Measurements from ENCODE around the gene SIRPD.
A peak's percentile ranks its signal among the peaks of the same experiment; 100 is the strongest.

The SIRPD gene

DNA sequence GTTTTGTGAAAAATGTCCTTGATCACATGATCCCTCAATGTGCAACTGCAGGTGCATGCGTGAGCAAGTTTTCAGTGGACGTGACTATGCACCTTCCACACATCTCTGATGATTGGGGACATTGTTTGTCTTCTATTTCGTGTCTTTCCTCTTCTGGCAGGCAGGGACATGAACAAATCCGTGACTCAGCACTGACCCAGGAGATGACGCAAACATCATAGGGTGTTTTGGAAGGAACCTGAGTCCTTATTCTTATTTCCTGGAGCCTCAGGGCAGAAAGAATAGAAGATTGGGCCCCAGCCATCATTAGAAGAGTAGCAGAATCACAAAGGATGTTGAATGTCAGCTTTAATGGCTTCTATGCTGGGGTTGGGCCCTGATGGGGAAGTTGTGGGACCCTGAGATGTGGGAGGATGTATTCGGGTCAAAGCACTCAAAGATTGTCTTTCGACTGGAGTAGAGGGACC lies 11.9 kb upstream of the SIRPD start:
- no peaks in the 10 kb centered on the region for H3K36me3 ChIP-seq (ENCODE audit: insufficient read depth, low read length)
- no peaks in the 10 kb centered on the region for H3K79me2 ChIP-seq (ENCODE audit: control insufficient read depth, insufficient read depth, low read length, unreplicated experiment)
- H3K4me1 ChIP-seq (ENCODE audit: control insufficient read depth, insufficient read depth, low read length, unreplicated experiment): peaks cover 27% of the 10 kb centered on the region
- H3K4me3 ChIP-seq (ENCODE audit: low read depth, low read length): no peak overlapping the region
- H2AFZ ChIP-seq (ENCODE audit: low read length, unreplicated experiment): no peak overlapping the region
- peak overlapping the region; percentile 34; the same call in 1 of the 2 replicates for H3K27ac ChIP-seq (ENCODE audit: low read depth, low read length)
- no peaks in the 10 kb centered on the region for H3K27me3 ChIP-seq (ENCODE audit: insufficient read depth, low read length)

DNA sequence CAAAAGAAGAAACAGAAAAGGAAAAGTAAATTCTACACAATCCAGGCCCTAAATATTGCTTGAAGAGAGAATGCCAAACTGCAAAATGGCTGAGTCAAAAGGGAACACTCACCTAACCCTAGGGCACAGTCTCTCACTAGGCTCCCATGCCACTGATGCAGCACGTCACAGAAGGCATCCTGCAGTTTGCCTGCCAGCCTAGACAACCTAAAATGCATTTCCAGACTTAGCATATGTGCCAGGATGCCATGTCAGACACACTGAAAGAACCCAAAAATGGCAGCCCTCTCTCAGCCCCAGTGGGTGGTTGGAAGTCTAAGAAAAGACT lies 10.6 kb upstream of the SIRPD start:
- H3K36me3 ChIP-seq (ENCODE audit: insufficient read depth, low read length): no peaks in the 10 kb centered on the region
- no peaks in the 10 kb centered on the region for H3K79me2 ChIP-seq (ENCODE audit: control insufficient read depth, insufficient read depth, low read length, unreplicated experiment)
- H3K27ac ChIP-seq (ENCODE audit: low read depth, low read length): peak overlapping the region; percentile 39; the same call in 1 of the 2 replicates
- H3K4me1 ChIP-seq (ENCODE audit: control insufficient read depth, insufficient read depth, low read length, unreplicated experiment): peaks cover 27% of the 10 kb centered on the region
- H3K27me3 ChIP-seq (ENCODE audit: insufficient read depth, low read length): no peaks in the 10 kb centered on the region
- no peak overlapping the region for H2AFZ ChIP-seq (ENCODE audit: low read length, unreplicated experiment)
- no peak overlapping the region for H3K4me3 ChIP-seq (ENCODE audit: low read depth, low read length)

DNA sequence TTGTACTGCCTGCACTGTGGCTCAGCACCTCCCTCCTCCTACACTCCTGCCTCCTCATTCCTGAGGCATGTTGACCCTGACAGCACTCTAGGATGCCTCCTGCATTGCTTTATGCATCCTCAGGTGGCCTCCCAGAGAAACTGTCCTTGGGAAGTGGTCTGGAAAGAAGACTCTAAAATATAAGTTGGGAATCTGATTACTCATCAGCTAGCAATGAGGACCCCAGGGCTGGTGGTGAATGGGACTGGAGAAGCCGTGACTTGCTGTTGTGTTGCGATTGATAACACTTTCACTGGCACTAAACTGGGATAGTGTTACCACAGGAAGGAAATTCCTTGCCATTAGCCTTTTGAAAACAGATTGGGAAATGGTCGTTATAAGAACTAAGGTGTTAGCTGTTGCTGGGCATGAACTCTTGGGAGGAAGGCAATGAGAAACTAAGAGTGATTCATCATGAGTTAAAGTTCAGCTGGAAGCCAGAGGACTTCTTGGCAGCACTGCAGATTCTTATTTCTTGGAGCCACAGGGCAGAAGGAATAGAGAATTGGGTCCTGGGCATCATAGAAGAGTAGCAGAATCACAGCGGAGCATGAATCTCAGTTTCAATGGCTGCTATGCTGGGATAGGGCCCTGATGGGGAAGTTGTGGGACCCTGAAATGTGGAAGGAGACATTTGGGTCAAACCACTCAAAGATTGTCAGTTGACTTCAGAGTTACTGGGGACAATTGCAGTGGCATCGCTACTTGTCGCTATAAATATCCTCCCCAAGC lies 10.1 kb upstream of the SIRPD start:
- Histone ChIP-seq H3K36me3 (ENCODE audit: insufficient read depth, low read length) (no peaks in the 10 kb centered on the region), H3K4me3 (ENCODE audit: low read depth, low read length) (0 out of 2 replicates have a peak overlapping the region, but pooled peaks have one; percentile 0), H3K4me1 (ENCODE audit: control insufficient read depth, insufficient read depth, low read length, unreplicated experiment) (peaks cover 27% of the 10 kb centered on the region), H3K79me2 (ENCODE audit: control insufficient read depth, insufficient read depth, low read length, unreplicated experiment) (no peaks in the 10 kb centered on the region), H3K27me3 (ENCODE audit: insufficient read depth, low read length) (peaks cover 5% of the 10 kb centered on the region), H2AFZ (ENCODE audit: low read length, unreplicated experiment) (no peak overlapping the region), H3K27ac (ENCODE audit: low read depth, low read length) (peak overlapping the region; percentile 39)

DNA sequence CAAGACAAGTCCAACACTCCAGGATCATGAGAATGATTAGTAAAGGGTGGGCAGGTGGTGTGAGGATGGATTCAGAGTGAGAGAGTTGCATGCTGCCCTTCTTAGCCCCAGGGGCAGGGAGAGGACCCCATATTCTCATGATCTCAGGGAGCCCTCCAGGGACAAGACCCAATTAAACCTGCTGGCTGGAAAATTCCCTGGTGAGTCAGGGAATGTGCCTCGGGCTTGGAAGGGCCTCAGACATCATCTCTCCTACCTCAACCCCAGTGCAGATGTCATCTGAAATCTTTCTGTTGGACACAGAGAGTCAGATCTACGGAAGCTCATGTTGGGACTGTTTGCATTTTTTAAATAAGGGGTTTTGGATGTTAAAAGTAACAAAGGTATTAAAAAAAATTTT lies 9.2 kb upstream of the SIRPD start:
- no peaks in the 10 kb centered on the region for H3K36me3 ChIP-seq (ENCODE audit: insufficient read depth, low read length)
- no peak overlapping the region for H2AFZ ChIP-seq (ENCODE audit: low read length, unreplicated experiment)
- H3K27me3 ChIP-seq (ENCODE audit: insufficient read depth, low read length): peaks cover 12% of the 10 kb centered on the region
- peaks cover 27% of the 10 kb centered on the region for H3K4me1 ChIP-seq (ENCODE audit: control insufficient read depth, insufficient read depth, low read length, unreplicated experiment)
- no peaks in the 10 kb centered on the region for H3K79me2 ChIP-seq (ENCODE audit: control insufficient read depth, insufficient read depth, low read length, unreplicated experiment)
- H3K4me3 ChIP-seq (ENCODE audit: low read depth, low read length): no peak overlapping the region
- no peak overlapping the region for H3K27ac ChIP-seq (ENCODE audit: low read depth, low read length)

DNA sequence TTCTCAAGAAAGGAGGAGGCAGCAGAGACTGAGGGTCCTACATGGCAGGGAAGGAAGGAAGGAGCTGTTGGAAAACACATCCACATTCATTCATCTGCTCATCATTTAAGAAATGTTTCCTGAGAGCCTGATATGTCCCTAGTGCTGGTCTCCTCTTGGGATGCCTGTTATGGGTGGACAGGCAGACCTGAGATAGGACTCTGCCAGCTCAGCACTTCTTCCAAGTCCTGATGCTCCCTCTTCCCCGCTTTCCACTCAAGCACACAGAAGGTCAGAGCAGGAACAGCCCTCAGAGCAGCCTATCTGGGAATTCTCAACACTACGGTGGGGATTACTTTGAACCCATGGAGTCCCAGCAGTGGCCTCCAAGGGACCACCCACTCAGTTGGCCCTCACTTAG lies 8.0 kb upstream of the SIRPD start:
- Histone ChIP-seq H3K27me3 (ENCODE audit: insufficient read depth, low read length) (peaks cover 20% of the 10 kb centered on the region), H3K36me3 (ENCODE audit: insufficient read depth, low read length) (no peaks in the 10 kb centered on the region), H2AFZ (ENCODE audit: low read length, unreplicated experiment) (no peak overlapping the region), H3K27ac (ENCODE audit: low read depth, low read length) (no peak overlapping the region), H3K4me3 (ENCODE audit: low read depth, low read length) (no peak overlapping the region), H3K79me2 (ENCODE audit: control insufficient read depth, insufficient read depth, low read length, unreplicated experiment) (no peaks in the 10 kb centered on the region), H3K4me1 (ENCODE audit: control insufficient read depth, insufficient read depth, low read length, unreplicated experiment) (peaks cover 27% of the 10 kb centered on the region)

DNA sequence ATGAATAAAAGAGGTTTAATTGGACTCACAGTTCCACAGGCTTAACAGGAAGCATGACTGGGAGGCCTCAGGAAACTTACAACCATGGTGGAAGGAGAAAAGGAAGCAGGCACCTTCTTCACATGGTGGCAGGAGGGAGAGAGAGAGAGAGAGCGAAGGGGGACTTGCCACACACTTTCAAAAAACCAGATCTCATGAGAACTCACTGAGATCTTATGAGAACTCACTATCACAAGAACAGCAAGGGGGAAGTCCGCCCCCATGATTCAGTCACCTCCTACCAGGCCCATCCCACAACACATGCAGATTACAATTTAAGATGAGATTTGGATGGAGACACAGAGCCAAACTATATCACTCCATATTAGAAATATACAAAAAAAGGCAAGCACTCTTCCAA lies 6.1 kb upstream of the SIRPD start:
- no peak overlapping the region for H3K27ac ChIP-seq (ENCODE audit: low read depth, low read length)
- H3K36me3 ChIP-seq (ENCODE audit: insufficient read depth, low read length): no peaks in the 10 kb centered on the region
- H3K27me3 ChIP-seq (ENCODE audit: insufficient read depth, low read length): peaks cover 23% of the 10 kb centered on the region
- no peak overlapping the region for H2AFZ ChIP-seq (ENCODE audit: low read length, unreplicated experiment)
- no peaks in the 10 kb centered on the region for H3K79me2 ChIP-seq (ENCODE audit: control insufficient read depth, insufficient read depth, low read length, unreplicated experiment)
- peaks cover 20% of the 10 kb centered on the region for H3K4me1 ChIP-seq (ENCODE audit: control insufficient read depth, insufficient read depth, low read length, unreplicated experiment)
- no peak overlapping the region for H3K4me3 ChIP-seq (ENCODE audit: low read depth, low read length)

DNA sequence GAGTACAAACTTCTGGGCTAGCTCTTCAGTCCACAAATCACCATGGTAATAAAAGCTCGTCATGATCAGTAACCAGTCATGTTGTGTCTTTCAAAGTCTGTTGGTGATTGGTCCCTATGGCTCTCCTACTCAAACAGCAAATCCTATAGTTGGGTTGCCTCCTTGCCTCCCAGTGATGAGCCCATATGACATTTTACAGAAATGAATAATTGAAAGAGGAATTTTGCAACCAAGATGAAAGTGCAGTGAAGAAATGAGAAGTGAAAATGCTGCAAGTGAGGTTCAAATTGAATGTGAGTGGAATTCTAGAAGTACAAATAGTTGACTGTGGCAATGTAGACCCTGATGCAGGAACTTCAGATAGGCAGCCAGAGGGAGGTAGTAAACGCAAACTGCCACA lies 5.1 kb upstream of the SIRPD start:
- Histone ChIP-seq H3K36me3 (ENCODE audit: insufficient read depth, low read length) (no peaks in the 10 kb centered on the region), H3K4me1 (ENCODE audit: control insufficient read depth, insufficient read depth, low read length, unreplicated experiment) (peaks cover 11% of the 10 kb centered on the region), H3K79me2 (ENCODE audit: control insufficient read depth, insufficient read depth, low read length, unreplicated experiment) (no peaks in the 10 kb centered on the region), H3K27me3 (ENCODE audit: insufficient read depth, low read length) (peaks cover 31% of the 10 kb centered on the region), H3K27ac (ENCODE audit: low read depth, low read length) (no peak overlapping the region), H3K4me3 (ENCODE audit: low read depth, low read length) (no peak overlapping the region), H2AFZ (ENCODE audit: low read length, unreplicated experiment) (no peak overlapping the region)

DNA sequence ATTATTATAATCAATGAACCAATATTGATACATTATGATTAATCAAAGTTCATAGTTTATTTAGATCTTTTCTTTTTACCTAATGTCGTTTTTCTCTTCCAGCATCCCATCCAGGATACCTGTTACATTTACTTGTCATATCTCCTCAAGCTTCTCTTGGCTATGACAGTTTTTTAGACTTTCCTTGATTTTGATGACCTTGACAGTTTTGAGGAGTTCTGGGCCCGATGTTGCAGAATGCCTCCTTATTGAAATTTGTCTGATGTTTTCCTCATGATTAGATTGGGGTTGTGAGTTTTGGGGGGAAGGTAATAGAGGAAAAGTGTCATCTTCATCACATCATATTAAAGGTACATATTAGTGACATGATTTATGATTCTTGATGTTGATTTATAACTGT lies 3.8 kb upstream of the SIRPD start:
- H3K79me2 ChIP-seq (ENCODE audit: control insufficient read depth, insufficient read depth, low read length, unreplicated experiment): no peaks in the 10 kb centered on the region
- H3K27ac ChIP-seq (ENCODE audit: low read depth, low read length): no peak overlapping the region
- no peaks in the 10 kb centered on the region for H3K4me1 ChIP-seq (ENCODE audit: control insufficient read depth, insufficient read depth, low read length, unreplicated experiment)
- no peak overlapping the region for H3K4me3 ChIP-seq (ENCODE audit: low read depth, low read length)
- no peaks in the 10 kb centered on the region for H3K36me3 ChIP-seq (ENCODE audit: insufficient read depth, low read length)
- H3K27me3 ChIP-seq (ENCODE audit: insufficient read depth, low read length): peaks cover 35% of the 10 kb centered on the region
- H2AFZ ChIP-seq (ENCODE audit: low read length, unreplicated experiment): no peak overlapping the region

DNA sequence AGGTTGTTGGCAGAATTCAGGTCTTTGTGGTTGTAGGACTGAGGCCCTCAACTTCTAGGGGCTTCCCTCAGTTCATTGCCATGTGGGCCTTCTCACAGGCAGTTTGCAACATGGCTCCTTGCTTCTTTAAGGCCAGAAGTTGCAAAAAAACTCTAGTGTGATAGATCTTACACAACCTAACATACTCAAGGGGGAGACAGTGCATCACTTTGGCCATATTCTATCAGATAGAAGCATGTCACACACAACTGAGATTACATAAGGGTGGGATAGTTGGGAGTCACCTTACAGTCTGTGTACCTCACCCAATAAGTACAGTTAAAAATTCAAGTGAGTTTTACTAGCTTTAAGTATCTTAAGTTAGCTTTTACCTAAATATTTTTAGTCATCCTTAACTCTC lies 1.6 kb downstream of the SIRPD start:
- Histone ChIP-seq H3K36me3 (ENCODE audit: insufficient read depth, low read length) (no peaks in the 10 kb centered on the region), H3K4me1 (ENCODE audit: control insufficient read depth, insufficient read depth, low read length, unreplicated experiment) (no peaks in the 10 kb centered on the region), H3K27me3 (ENCODE audit: insufficient read depth, low read length) (peaks cover 46% of the 10 kb centered on the region), H3K79me2 (ENCODE audit: control insufficient read depth, insufficient read depth, low read length, unreplicated experiment) (no peaks in the 10 kb centered on the region), H3K27ac (ENCODE audit: low read depth, low read length) (no peak overlapping the region), H3K4me3 (ENCODE audit: low read depth, low read length) (no peak overlapping the region), H2AFZ (ENCODE audit: low read length, unreplicated experiment) (no peak overlapping the region)

DNA sequence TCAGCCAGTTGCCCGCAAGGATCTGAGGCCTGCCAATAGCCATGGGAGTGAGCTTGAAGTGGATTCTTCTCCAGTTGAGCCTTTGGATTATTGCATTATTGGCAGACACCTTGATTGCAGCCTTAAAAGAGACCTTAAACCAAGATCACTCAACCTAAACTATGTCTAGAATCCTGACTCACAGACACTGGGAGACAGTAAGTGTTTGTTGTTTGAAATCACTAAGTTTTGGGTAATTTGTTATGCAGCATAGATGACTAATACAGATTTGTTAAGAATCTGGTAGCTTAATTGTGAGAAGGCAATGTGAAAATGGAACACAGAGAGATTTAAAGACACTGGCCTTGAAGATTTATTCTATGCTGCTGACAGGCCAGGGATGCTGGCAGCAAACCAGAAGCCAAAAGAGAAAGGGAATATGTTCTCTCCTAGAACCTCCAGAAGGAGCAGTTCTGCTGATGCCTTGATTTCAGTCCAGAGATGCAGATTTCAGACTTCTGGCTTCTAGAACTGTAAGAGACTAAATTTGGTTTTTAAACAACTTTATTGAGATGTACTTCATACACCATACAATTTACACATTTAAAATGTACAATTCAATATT lies 17.6 kb downstream of the SIRPD start:
- Histone ChIP-seq H2AFZ (ENCODE audit: low read length, unreplicated experiment) (no peak overlapping the region), H3K27me3 (ENCODE audit: insufficient read depth, low read length) (peaks cover 32% of the 10 kb centered on the region), H3K79me2 (ENCODE audit: control insufficient read depth, insufficient read depth, low read length, unreplicated experiment) (no peaks in the 10 kb centered on the region), H3K4me3 (ENCODE audit: low read depth, low read length) (no peak overlapping the region), H3K4me1 (ENCODE audit: control insufficient read depth, insufficient read depth, low read length, unreplicated experiment) (no peaks in the 10 kb centered on the region), H3K36me3 (ENCODE audit: insufficient read depth, low read length) (no peaks in the 10 kb centered on the region), H3K27ac (ENCODE audit: low read depth, low read length) (no peak overlapping the region)

DNA sequence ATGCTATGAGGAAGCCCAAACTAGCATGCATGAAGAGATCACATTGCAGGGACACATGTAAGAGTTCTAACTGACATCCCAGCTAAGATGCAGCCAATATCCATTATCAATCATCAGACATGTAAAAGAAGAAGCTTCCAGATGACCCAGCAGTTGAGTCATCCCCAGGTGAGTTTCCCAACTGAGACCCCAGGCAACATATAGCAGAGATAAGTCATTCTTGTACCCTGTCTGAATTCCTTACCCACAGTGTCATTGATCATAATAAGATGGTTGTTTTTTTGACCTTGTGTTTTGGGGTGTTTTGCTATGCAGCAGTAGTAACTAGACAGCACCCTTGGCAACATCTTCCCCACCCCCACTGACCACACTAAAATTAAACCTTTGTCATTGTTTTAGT lies 18.9 kb downstream of the SIRPD start:
- Histone ChIP-seq H3K27me3 (ENCODE audit: insufficient read depth, low read length) (peaks cover 30% of the 10 kb centered on the region), H3K36me3 (ENCODE audit: insufficient read depth, low read length) (no peaks in the 10 kb centered on the region), H2AFZ (ENCODE audit: low read length, unreplicated experiment) (no peak overlapping the region), H3K79me2 (ENCODE audit: control insufficient read depth, insufficient read depth, low read length, unreplicated experiment) (no peaks in the 10 kb centered on the region), H3K27ac (ENCODE audit: low read depth, low read length) (no peak overlapping the region), H3K4me1 (ENCODE audit: control insufficient read depth, insufficient read depth, low read length, unreplicated experiment) (no peaks in the 10 kb centered on the region), H3K4me3 (ENCODE audit: low read depth, low read length) (no peak overlapping the region)
